Measurements from ENCODE around the gene GLDC.
"Not testable (repeated sequence)": the region's sequence is repeated elsewhere in the genome, so short reads cannot be mapped to it uniquely, and the experiment has no call there.

GLDC gene

DNA sequence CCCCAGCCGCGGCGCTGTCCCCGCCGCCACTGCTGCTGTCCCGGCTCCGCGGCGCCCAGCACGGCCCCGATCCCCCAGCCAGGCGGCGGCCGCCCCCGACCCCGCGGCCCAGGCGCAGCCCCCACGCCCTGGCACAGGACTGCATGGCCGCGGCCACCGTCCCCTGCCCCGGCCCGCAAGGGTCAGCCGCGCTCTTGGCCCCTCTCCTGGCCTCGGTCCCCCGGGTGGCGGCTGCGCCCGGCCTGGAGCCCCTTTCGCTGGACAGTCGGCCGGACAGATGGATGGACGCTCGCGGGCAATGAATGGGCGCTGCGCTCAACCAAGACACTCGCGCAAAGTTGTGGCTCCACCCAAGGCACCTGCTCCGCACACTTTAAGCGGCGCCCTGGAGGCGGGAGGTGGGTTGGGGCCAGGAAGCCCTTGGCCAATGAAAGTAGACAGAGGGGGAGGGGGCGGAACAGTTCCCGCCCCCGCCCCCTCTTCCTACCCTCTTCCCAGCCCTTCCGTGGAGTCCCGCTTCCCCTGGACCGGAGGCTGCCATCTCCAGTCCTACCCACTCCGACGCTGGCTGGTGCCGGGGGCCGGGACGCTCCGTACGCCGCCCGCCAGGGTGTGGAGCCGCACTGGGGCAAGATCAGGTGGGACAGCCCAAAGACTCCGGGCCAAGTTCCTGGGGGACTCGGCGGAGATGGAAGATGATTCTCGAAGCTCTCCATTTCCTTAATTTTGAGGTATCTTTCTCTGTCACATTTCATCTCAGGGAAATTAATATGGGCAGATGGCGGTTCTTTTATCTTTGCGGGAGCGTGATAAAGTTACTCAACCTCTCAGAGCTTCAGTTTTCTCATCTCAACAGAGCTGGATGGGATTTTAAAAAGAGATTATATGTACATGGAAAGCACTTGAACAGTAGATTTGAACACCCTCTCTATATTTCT is at the start of gene GLDC:
GLDC (minus strand) TSS at position 375 of the 938 bp plus-strand sequence; CDS start at position 145, 230 bp downstream.
- H3K4me3 ChIP-seq (ENCODE audit: low read length) = no peak within 1 kb of the TSS
- no peak for DNase-seq (ENCODE audit: low read depth)
- TF ChIP-seq, protein P1, sequence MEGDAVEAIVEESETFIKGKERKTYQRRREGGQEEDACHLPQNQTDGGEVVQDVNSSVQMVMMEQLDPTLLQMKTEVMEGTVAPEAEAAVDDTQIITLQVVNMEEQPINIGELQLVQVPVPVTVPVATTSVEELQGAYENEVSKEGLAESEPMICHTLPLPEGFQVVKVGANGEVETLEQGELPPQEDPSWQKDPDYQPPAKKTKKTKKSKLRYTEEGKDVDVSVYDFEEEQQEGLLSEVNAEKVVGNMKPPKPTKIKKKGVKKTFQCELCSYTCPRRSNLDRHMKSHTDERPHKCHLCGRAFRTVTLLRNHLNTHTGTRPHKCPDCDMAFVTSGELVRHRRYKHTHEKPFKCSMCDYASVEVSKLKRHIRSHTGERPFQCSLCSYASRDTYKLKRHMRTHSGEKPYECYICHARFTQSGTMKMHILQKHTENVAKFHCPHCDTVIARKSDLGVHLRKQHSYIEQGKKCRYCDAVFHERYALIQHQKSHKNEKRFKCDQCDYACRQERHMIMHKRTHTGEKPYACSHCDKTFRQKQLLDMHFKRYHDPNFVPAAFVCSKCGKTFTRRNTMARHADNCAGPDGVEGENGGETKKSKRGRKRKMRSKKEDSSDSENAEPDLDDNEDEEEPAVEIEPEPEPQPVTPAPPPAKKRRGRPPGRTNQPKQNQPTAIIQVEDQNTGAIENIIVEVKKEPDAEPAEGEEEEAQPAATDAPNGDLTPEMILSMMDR (conservative IDR thresholded peaks at IDR 0.05; ENCODE audit: low read length) = no peak

DNA sequence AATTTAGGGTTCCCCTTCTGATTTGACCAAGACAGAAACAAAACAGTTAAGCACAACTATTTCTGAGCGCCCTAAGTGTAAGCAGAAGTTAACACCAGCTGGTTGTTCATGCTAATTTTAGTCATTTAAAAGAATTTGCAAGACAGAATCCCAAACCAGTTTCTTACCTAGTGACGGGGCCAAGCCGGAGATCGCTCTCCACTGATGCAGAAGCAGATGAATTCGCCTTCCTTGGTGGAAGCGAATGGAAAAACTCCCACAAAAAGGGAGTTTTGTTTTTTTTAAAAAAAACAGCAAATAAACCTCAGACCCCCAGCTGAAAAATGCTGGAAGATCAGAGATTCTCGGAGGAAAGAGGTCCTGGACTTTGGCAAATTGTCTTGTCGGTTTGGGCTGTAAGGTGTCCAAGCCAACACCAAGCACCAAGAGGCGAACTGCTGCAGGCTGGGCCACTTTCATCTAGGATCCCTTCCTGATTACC is 47.4 kb upstream of the GLDC start:
- TF ChIP-seq, protein P1 (conservative IDR thresholded peaks at IDR 0.05; ENCODE audit: low read length) = no peak
- no peak overlapping the region for H3K4me3 ChIP-seq (ENCODE audit: low read length)
- no peak for DNase-seq (ENCODE audit: low read depth)

- TF ChIP-seq, protein P1 (conservative IDR thresholded peaks at IDR 0.05; ENCODE audit: low read length) = no peak
- no peak for DNase-seq (ENCODE audit: low read depth)
- no peak overlapping the region for H3K4me3 ChIP-seq (ENCODE audit: low read length)
These were observed 46.9 kb upstream of the GLDC start for GRCh38 chr9:6692433-6692832.

DNA sequence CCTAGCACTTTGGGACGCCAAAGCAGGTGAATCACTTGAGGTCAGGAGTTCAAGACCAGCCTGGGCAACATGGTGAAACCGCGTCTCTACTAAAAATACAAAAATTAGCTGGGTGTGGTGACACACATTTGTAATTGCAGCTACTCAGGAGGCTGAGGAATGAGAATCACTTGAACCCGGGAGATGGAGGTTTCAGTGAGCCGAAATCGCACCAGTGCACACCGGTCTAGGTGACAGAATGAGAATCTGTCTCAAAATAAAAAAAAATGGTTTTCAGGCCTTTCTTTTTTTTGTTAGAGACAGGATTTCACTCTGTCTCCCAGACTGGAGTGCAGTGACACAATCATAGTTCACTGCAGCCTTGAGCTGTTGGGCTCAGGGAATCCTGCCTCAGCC is 45.1 kb upstream of the GLDC start:
- not testable (repeated sequence) for DNase-seq (ENCODE audit: low read depth); H3K4me3 ChIP-seq (ENCODE audit: low read length)

DNA sequence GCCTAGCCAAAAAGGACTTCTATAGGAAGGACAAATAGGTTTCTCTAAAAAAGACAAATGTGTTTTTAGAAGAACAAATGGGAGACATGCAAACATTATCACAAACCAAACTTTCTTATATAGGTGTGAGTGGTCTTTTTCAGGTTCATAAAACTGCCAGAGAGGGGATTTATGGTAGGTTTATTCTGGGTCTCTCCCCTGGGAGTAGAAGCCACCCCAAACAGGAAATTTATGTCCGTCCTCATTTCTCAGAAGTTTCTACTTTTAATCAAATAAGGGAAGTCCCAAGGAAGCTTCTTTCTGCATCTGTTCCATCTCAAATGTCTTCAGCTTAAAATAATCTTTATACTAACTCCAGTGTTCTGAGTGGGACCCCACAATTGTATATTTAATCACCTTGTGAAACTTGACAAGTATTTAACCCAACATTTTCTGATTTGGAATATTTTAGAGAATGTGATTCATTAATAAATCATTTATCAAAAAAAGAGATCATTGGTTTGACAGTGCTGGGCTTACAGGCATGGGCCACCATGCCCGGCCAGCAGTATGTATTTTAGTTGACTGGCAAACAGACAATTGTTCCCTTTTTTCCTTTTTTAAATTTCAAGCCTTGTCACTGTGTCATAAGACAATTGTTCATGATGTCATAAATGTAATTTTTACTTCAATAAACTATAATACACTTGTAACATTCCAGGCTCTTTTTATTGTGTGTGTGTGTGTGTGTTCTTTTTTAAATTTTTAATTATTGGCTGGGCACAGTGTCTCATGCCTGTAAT is 44.6 kb upstream of the GLDC start:
- H3K4me3 ChIP-seq (ENCODE audit: low read length) = no peak overlapping the region
- no peak for DNase-seq (ENCODE audit: low read depth)
- TF ChIP-seq, protein P1 (conservative IDR thresholded peaks at IDR 0.05; ENCODE audit: low read length) = no peak

DNA sequence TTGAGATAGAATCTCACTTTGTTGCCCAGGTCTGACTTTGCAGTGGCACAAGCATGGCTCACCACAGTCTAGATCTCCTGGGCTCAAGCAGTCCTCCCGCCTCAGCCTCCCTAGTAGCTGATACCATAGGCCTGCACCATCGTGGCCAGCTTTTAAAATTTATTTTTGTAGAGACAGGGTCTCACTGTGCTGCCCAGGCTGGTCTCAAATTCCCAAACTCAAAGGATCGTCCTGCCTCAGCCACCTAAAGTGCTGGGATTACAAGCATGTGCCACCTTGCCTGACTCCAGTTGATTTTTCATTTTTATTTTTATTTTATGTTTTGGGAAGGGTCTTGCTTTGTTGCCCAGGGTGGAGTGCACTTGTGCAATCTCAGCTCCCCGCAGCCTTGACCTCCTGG is 41.7 kb upstream of the GLDC start:
- TF ChIP-seq, protein P1 (conservative IDR thresholded peaks at IDR 0.05; ENCODE audit: low read length) = no peak
- no peak overlapping the region for H3K4me3 ChIP-seq (ENCODE audit: low read length)
- no peak for DNase-seq (ENCODE audit: low read depth)

- TF ChIP-seq, protein P1 (conservative IDR thresholded peaks at IDR 0.05; ENCODE audit: low read length) = peak; percentile 42
- H3K4me3 ChIP-seq (ENCODE audit: low read length) = no peak overlapping the region
- peak; percentile 42 for DNase-seq (ENCODE audit: low read depth)
These were observed 40.9 kb upstream of the GLDC start for GRCh38 chr9:6686396-6686795.
